ENCODE results near the gene BBX. TPM values are rescaled to one million over a fixed set of nuclear protein-coding genes. Genes with fewer than 3 reads are reported as not detected.

Gene BBX
- total RNA-seq, 6 donors from 2014 or later = 35.0 to 65.0 (median 42.8) TPM

- no peak overlapping the region for H3K27ac ChIP-seq
- no peaks in the 10 kb centered on the region for H3K36me3 ChIP-seq
- H3K9me3 ChIP-seq = no peaks in the 10 kb centered on the region
- WGBS, 2 donors = 86 to 90% methylated on average over 6 of the region's 6 CpGs
- H3K4me1 ChIP-seq = no peaks in the 10 kb centered on the region
- no peaks in the 10 kb centered on the region for H3K27me3 ChIP-seq
- DNase-seq (no peak), ATAC-seq (ENCODE audit: low FRiP score in 2 of 2) (peak in 1 of 2 donors; percentile 63)
- TF ChIP-seq EP300 (IDR thresholded peaks at IDR 0.05) = no peak
- TF ChIP-seq POLR2A (IDR thresholded peaks at IDR 0.05) = no peak
- TF ChIP-seq, protein P1, sequence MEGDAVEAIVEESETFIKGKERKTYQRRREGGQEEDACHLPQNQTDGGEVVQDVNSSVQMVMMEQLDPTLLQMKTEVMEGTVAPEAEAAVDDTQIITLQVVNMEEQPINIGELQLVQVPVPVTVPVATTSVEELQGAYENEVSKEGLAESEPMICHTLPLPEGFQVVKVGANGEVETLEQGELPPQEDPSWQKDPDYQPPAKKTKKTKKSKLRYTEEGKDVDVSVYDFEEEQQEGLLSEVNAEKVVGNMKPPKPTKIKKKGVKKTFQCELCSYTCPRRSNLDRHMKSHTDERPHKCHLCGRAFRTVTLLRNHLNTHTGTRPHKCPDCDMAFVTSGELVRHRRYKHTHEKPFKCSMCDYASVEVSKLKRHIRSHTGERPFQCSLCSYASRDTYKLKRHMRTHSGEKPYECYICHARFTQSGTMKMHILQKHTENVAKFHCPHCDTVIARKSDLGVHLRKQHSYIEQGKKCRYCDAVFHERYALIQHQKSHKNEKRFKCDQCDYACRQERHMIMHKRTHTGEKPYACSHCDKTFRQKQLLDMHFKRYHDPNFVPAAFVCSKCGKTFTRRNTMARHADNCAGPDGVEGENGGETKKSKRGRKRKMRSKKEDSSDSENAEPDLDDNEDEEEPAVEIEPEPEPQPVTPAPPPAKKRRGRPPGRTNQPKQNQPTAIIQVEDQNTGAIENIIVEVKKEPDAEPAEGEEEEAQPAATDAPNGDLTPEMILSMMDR (IDR thresholded peaks at IDR 0.05) = no peak
- TF ChIP-seq POLR2AphosphoS5 (IDR thresholded peaks at IDR 0.05) = no peak
- H3K4me3 ChIP-seq = no peak overlapping the region
Measured at GRCh38 chr3:107643038-107643883, 120.5 kb downstream of the BBX start.

DNA sequence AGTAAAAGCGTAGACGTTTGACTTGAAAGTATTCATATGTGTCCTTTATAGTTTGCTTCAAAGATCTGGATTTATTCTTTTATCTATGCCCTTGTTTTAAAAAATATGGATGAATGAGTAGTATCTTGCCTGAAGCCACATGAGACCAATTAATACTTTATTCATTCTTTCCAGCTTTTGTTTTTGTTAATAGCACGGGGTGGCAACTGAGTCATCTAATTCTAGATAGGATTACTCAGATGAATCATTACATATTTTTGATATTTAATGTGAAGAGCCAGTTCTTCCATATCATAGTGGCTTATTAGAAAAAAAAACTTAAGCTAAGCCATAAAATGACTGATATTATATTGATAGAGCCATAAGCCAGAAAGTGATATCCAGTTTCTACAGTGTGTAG is 121.9 kb downstream of the BBX start:
- WGBS, 2 donors = 85 to 86% methylated on average over 3 of the region's 3 CpGs

DNA sequence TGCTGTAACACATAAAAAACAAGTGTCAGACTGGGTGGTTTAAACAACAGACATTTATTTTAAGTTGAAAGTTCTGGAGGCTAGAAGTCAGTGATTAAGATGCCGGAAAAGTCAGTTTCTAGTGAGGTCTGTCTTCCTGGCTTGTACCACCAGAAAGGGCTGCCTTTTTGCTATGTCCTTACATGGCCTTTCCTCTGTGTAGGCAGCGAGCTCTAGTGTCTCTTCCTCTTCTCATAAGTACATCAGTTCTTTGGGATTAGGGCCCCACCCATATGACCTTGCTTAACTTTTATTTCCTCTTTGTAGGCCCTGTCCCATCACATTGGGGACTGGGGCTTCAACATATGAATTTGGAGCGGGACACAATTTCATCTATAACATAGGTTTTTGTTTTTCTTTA is 128.0 kb downstream of the BBX start:
- WGBS, 2 donors = 70 to 75% methylated on average over 3 of the region's 3 CpGs
- Histone ChIP-seq H3K27ac (no peak overlapping the region), H3K4me3 (no peak overlapping the region), H3K4me1 (peaks cover 0 to 10% (median 4%) of the 10 kb centered on the region in 4 donors), H3K9me3 (no peaks in the 10 kb centered on the region), H3K36me3 (no peaks in the 10 kb centered on the region), H3K27me3 (no peaks in the 10 kb centered on the region)
- DNase-seq (no peak), ATAC-seq (ENCODE audit: low FRiP score in 2 of 2) (peak in 1 of 2 donors; percentile 71)
- TF ChIP-seq, protein P1 (IDR thresholded peaks at IDR 0.05) = no peak
- no peak for TF ChIP-seq POLR2A (IDR thresholded peaks at IDR 0.05)
- TF ChIP-seq EP300 (IDR thresholded peaks at IDR 0.05) = no peak
- TF ChIP-seq POLR2AphosphoS5 (IDR thresholded peaks at IDR 0.05) = no peak

More for the DNA sequence above, 121.9 kb downstream of the BBX start:
- Histone ChIP-seq H3K36me3 (no peaks in the 10 kb centered on the region), H3K4me3 (no peak overlapping the region), H3K27me3 (no peaks in the 10 kb centered on the region), H3K4me1 (no peaks in the 10 kb centered on the region), H3K9me3 (no peaks in the 10 kb centered on the region), H3K27ac (no peak overlapping the region)
- TF ChIP-seq, protein P1 (IDR thresholded peaks at IDR 0.05) = no peak
- TF ChIP-seq POLR2A (IDR thresholded peaks at IDR 0.05) = no peak
- TF ChIP-seq EP300 (IDR thresholded peaks at IDR 0.05) = no peak
- no peak for TF ChIP-seq POLR2AphosphoS5 (IDR thresholded peaks at IDR 0.05)
- DNase-seq (no peak), ATAC-seq (ENCODE audit: low FRiP score in 2 of 2) (no peak)

DNA sequence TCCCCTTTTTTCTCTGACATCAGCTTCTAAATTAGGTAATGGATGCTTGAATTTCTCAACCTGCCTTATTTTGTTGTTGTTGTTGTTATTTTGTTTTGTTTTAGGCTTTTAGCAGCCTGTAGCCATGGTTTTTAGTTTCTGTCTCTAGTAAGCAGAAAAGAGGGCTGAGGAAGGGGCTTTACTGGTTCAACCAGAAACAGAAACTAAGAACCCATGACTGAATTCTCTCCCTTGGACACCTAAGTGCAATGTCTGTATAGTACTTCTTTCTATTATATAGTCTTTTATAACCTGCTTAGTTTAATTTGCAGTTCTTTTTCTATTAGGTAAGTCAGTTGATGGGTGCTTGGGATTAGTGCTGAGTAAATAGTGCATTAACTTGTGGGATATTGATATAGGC is 129.0 kb downstream of the BBX start:
- no peak for ATAC-seq (ENCODE audit: low FRiP score in 2 of 2)

More for the DNA sequence above, 129.0 kb downstream of the BBX start:
- Histone ChIP-seq H3K36me3 (no peaks in the 10 kb centered on the region), H3K9me3 (no peaks in the 10 kb centered on the region), H3K4me1 (peaks cover 0 to 10% (median 4%) of the 10 kb centered on the region in 4 donors), H3K4me3 (no peak overlapping the region), H3K27ac (no peak overlapping the region), H3K27me3 (no peaks in the 10 kb centered on the region)
- DNase-seq = no peak
- TF ChIP-seq POLR2A (IDR thresholded peaks at IDR 0.05) = no peak
- no peak for TF ChIP-seq EP300 (IDR thresholded peaks at IDR 0.05)
- TF ChIP-seq, protein P1 (IDR thresholded peaks at IDR 0.05) = no peak
- no peak for TF ChIP-seq POLR2AphosphoS5 (IDR thresholded peaks at IDR 0.05)

Measured in upper lobe of left lung (tissue), 6 donors.